Measurements from ENCODE around the gene ISLR. TPM values are rescaled to one million over a fixed set of nuclear protein-coding genes. Genes with fewer than 3 reads are reported as not detected.

The ISLR gene
- total and polyA plus RNA-seq, 4 donors, result 2.4 to 4.2 (median 3.5) TPM

- TF ChIP-seq HNF4A (conservative IDR thresholded peaks at IDR 0.05) (no peak), SP1 (IDR thresholded peaks at IDR 0.05) (no peak), CTCF (IDR thresholded peaks at IDR 0.05; ENCODE audit: low read depth, low read length, missing input control) (no peak), FOXA1 (IDR thresholded peaks at IDR 0.05) (no peak), YY1 (IDR thresholded peaks at IDR 0.05) (no peak), MAX (IDR thresholded peaks at IDR 0.05) (no peak), GABPA (IDR thresholded peaks at IDR 0.05 in 1 of 2, conservative IDR thresholded peaks at IDR 0.05 in 1 of 2) (no peak), TAF1 (conservative IDR thresholded peaks at IDR 0.05) (no peak), NR2F2 (IDR thresholded peaks at IDR 0.05) (no peak), JUND (IDR thresholded peaks at IDR 0.05) (no peak), EGR1 (IDR thresholded peaks at IDR 0.05; ENCODE audit: low read depth in 2 of 2) (no peak), REST (IDR thresholded peaks at IDR 0.05) (no peak), ZBTB33 (IDR thresholded peaks at IDR 0.05) (no peak), FOXA2 (IDR thresholded peaks at IDR 0.05) (no peak), HNF4G (IDR thresholded peaks at IDR 0.05) (no peak), RXRA (IDR thresholded peaks at IDR 0.05) (no peak), RAD21 (IDR thresholded peaks at IDR 0.05) (no peak), ATF3 (IDR thresholded peaks at IDR 0.05) (no peak)
- H3K9ac ChIP-seq (ENCODE audit: low read depth in 1 of 2, low read length in 2 of 2), result no peak overlapping the region
- no peak overlapping the region for H3K4me3 ChIP-seq (ENCODE audit: low read depth in 1 of 3, low read length in 3 of 3)
- no peak for DNase-seq (ENCODE audit: low spot score)
- no peak overlapping the region for H3K27ac ChIP-seq (ENCODE audit: low read depth in 1 of 2, low read length in 2 of 2)
- peaks cover 15 to 44% (median 22%) of the 10 kb centered on the region in 4 donors for H3K4me1 ChIP-seq (ENCODE audit: control insufficient read depth in 4 of 4, insufficient read depth in 4 of 4, low read length in 3 of 4)
- peaks cover 16 to 28% (median 20%) of the 10 kb centered on the region in 4 donors for H3K27me3 ChIP-seq (ENCODE audit: control insufficient read depth in 4 of 4, insufficient read depth in 4 of 4, low read length in 3 of 4)
- H3K9me3 ChIP-seq (ENCODE audit: control insufficient read depth in 4 of 4, low read length in 3 of 4), result peaks cover 0 to 3% (median 0%) of the 10 kb centered on the region in 4 donors
- H3K36me3 ChIP-seq (ENCODE audit: control insufficient read depth in 4 of 4, insufficient read depth in 3 of 4, low read depth in 1 of 4, low read length in 3 of 4), result no peaks in the 10 kb centered on the region
- 12% methylated on average over 27 of the region's 27 CpGs for WGBS
Measured at GRCh38 chr15:74135041-74135565, 38.4 kb upstream of the ISLR start.
